Spleen (tissue), 11 donors: ENCODE results near the gene EIF5A. TPM values are rescaled to one million over a fixed set of nuclear protein-coding genes. Genes with fewer than 3 reads are reported as not detected.

Experiments used
- DNase-seq: peaks from one replicate; pipeline ENCODE4 v3.0.0-alpha.2; 2020
- H3K27ac ChIP-seq, 8 donors: fragments of 200-600 bp; sonication (generic) in 7 of 8; 1 replicate in 4 of 8; 2 replicates in 4 of 8; pipeline versions ENCODE4 v1.5.0 to v1.8.0; 2016 to 2021; ENCODE audit warnings: inconsistent platforms in 4 of 8, mild to moderate bottlenecking in 4 of 8, moderate library complexity in 1 of 8
- H3K27me3 ChIP-seq, 7 donors: fragments of 200-600 bp; sonication (generic) in 6 of 7; replicated peaks in 1 of 7; 1 replicate in 4 of 7; 2 replicates in 3 of 7; pipeline versions ENCODE4 v1.5.0 to v1.8.0; 2016 to 2021; ENCODE audit warnings: inconsistent platforms in 3 of 7, mild to moderate bottlenecking in 1 of 7
- H3K36me3 ChIP-seq, 6 donors: fragments of 200-600 bp; sonication (generic) in 5 of 6; 1 replicate in 4 of 6; 2 replicates in 2 of 6; pipeline versions ENCODE4 v1.5.0 to v1.8.0; 2016 to 2021; ENCODE audit warnings: inconsistent platforms in 2 of 6
- H3K4me1 ChIP-seq, 6 donors: fragments of 200-600 bp; sonication (generic) in 5 of 6; 1 replicate in 3 of 6; 2 replicates in 3 of 6; pipeline versions ENCODE4 v1.5.0 to v1.8.0; 2016 to 2021; ENCODE audit warnings: inconsistent platforms in 3 of 6
- H3K4me3 ChIP-seq, 8 donors: fragments of 200-600 bp; sonication (generic) in 7 of 8; 1 replicate in 4 of 8; 2 replicates in 4 of 8; pipeline versions ENCODE4 v1.5.0 to v1.8.0; 2016 to 2021; ENCODE audit warnings: inconsistent platforms in 4 of 8, mild to moderate bottlenecking in 4 of 8, moderate library complexity in 2 of 8
- H3K9me3 ChIP-seq, 8 donors: fragments of 200-600 bp; sonication (generic) in 7 of 8; 1 replicate in 4 of 8; 2 replicates in 4 of 8; pipeline versions ENCODE4 v1.5.0 to v1.8.0; 2016 to 2021; ENCODE audit warnings: inconsistent platforms in 4 of 8
- POLR2A ChIP-seq, 3 donors: fragments of 450-650 bp; IDR thresholded peaks; one replicate each; pipeline ENCODE4 v1.5.1; 2017; ENCODE audit warnings: antibody characterized with exemption in 3 of 3, mild to moderate bottlenecking in 1 of 3
- POLR2AphosphoS5 ChIP-seq, 3 donors: sonication (generic); formaldehyde crosslinking; IDR thresholded peaks; one replicate each; pipeline ENCODE4 v1.5.1; 2017; ENCODE audit warnings: antibody characterized with exemption in 3 of 3
- WGBS, 5 donors: extraction: QIAGEN DNeasy Blood & Tissue Kit in 3 of 5; methylation state at CpG; one replicate each; pipeline versions ENCODE4 v1.1.5 to v1.1.7; 2013 to 2018; 5-methylcytosine and 5-hydroxymethylcytosine counted together
- intact Hi-C: fragments of 100-400 bp; cut with DNase I; formaldehyde crosslinking; loops from one replicate; pipeline ENCODE4 v1.15.0; 2023; ENCODE audit warnings: low total_unique reads
- polyA plus RNA-seq, 3 donors: library from polyadenylated mRNA; stranded (reverse); fragments of 200-250 nt; gene quantifications; one replicate each; pipeline ENCODE4 v1.2.1, GENCODE V29; 2013
- total RNA-seq, 7 donors: library from RNA; depleted of rRNA in 3 of 7; stranded (reverse); fragments of >200 nt in 3 of 7; fragmentation: NEBNext Ultra II Directional in 4 of 7; extraction: Animal tissue kit (Norgen Biotek cat#: 25700) in 4 of 7; gene quantifications; one replicate each; pipeline versions ENCODE4 v1.1.0 to v1.2.1, GENCODE V29; 2016 to 2021
- TF ChIP-seq, protein P1 (sequence below), 11 experiments: fragments of 200-600 bp in 7 of 11; fragments of 450-650 bp in 4 of 11; sonication (generic) in 4 of 11; IDR thresholded peaks in 8 of 11; conservative IDR thresholded peaks in 3 of 11; 1 replicate in 7 of 11; 2 replicates in 4 of 11; pipeline versions ENCODE4 v1.4.0 to v1.8.0; 2016 to 2021; ENCODE audit warnings: antibody characterized with exemption in 11 of 11, inconsistent platforms in 4 of 11, mild to moderate bottlenecking in 1 of 11
- donor health status: healthy with polysubstance abuse.
- donor health status: DM: no; HTN: no; CAD: no; lungs with moderate emphysema.
- donor health status: DM: no; HTN: no; CAD: no.
- donor health status: Bipolar disorder and iron deficiency.
- donor health status: healthy.
- donor health status: DM: no; HTN: no; CAD: no.
- donor health status: DM: yes; HTN: yes; CAD: no.

Gene EIF5A
- total and polyA plus RNA-seq, 10 donors = 117 to 426 (median 268) TPM

DNA sequence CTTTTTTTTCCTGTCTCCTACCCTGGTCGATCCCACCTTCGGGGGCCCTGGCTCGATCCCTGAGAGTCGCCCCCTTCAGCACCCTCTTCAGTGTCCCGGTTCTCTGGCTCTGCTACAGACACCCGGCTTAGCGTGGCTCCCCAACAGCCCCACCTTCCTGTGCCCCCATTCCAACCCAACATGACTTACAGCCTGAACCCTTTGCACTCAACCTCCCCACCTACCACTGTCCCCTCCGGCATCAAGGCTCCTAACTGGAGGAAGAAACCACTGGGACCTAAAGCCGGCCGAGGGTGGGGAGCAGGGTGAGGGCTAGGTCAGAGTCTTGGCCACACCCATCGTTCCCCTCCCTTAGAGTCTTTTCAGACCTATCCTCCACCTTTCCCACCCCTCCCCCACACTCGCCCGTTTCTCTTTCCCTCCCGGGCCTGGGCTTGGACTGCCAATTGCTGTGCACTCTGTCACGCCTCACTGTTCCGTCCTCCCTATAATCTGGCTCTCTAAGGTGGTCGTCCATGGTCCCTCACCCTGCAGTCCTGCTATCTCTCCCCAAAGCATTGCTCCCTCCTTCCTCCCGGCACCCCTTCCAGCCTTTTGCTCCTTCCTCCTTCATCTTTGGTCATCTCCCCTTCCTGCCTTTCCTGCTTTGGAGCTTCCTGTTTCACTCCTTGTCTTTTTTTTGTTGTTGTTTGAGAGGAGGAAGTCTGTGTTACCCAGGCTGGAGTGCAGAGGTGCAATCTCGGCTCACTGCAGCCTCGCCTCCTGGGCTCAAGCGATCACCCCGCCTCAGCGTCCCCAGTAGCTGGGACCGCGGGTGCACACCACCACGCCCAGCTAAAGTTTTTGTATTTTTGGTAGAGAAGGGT is 44.3 kb upstream of the EIF5A start:
- WGBS, 5 donors = 4 to 9% (median 6%) methylated on average over 26 of the region's 26 CpGs
- no peaks in the 10 kb centered on the region for H3K9me3 ChIP-seq
- no peak for TF ChIP-seq POLR2AphosphoS5 (IDR thresholded peaks at IDR 0.05)
- TF ChIP-seq, protein P1, sequence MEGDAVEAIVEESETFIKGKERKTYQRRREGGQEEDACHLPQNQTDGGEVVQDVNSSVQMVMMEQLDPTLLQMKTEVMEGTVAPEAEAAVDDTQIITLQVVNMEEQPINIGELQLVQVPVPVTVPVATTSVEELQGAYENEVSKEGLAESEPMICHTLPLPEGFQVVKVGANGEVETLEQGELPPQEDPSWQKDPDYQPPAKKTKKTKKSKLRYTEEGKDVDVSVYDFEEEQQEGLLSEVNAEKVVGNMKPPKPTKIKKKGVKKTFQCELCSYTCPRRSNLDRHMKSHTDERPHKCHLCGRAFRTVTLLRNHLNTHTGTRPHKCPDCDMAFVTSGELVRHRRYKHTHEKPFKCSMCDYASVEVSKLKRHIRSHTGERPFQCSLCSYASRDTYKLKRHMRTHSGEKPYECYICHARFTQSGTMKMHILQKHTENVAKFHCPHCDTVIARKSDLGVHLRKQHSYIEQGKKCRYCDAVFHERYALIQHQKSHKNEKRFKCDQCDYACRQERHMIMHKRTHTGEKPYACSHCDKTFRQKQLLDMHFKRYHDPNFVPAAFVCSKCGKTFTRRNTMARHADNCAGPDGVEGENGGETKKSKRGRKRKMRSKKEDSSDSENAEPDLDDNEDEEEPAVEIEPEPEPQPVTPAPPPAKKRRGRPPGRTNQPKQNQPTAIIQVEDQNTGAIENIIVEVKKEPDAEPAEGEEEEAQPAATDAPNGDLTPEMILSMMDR (IDR thresholded peaks at IDR 0.05 in 8 of 11, conservative IDR thresholded peaks at IDR 0.05 in 3 of 11) = no peak
- no peak for TF ChIP-seq POLR2A (IDR thresholded peaks at IDR 0.05)
- peaks cover 3 to 78% (median 27%) of the 10 kb centered on the region in 7 donors for H3K27me3 ChIP-seq
- peak overlapping the region in 2 of 8 donors; percentile 2 to 8 for H3K27ac ChIP-seq
- peaks cover 0 to 20% (median 11%) of the 10 kb centered on the region in 6 donors for H3K36me3 ChIP-seq
- H3K4me3 ChIP-seq = peak overlapping the region in 6 of 8 donors; percentile 16 to 78 (median 22)
- DNase-seq = no peak
- intact Hi-C loops = no loop called here
- H3K4me1 ChIP-seq = peaks cover 22 to 38% (median 35%) of the 10 kb centered on the region in 6 donors

DNA sequence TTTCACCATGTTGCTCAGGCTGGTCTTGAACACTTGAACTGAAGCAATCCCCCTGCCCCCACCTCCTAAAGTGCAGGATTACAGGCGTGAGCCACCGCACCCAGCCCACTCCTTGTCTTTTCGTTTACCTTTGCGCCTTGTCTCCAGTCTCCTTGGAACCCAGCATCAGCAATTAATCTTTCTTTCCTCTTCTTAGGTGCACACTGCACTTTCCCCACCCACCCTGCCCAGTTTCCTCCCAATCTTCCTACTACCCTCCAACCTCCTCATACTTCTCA is 43.7 kb upstream of the EIF5A start:
- H3K27me3 ChIP-seq = peaks cover 3 to 78% (median 27%) of the 10 kb centered on the region in 7 donors
- H3K27ac ChIP-seq = no peak overlapping the region
- DNase-seq = no peak
- WGBS, 5 donors = 38 to 59% (median 54%) methylated on average over 4 of the region's 4 CpGs
- H3K4me3 ChIP-seq = peak overlapping the region in 2 of 8 donors; percentile 57 to 78
- peaks cover 22 to 38% (median 35%) of the 10 kb centered on the region in 6 donors for H3K4me1 ChIP-seq
- no peak for TF ChIP-seq POLR2A (IDR thresholded peaks at IDR 0.05)
- TF ChIP-seq POLR2AphosphoS5 (IDR thresholded peaks at IDR 0.05) = no peak
- TF ChIP-seq, protein P1 (IDR thresholded peaks at IDR 0.05 in 8 of 11, conservative IDR thresholded peaks at IDR 0.05 in 3 of 11) = no peak
- H3K9me3 ChIP-seq = no peaks in the 10 kb centered on the region
- peaks cover 0 to 14% (median 7%) of the 10 kb centered on the region in 6 donors for H3K36me3 ChIP-seq
- intact Hi-C loops = no loop called here

DNA sequence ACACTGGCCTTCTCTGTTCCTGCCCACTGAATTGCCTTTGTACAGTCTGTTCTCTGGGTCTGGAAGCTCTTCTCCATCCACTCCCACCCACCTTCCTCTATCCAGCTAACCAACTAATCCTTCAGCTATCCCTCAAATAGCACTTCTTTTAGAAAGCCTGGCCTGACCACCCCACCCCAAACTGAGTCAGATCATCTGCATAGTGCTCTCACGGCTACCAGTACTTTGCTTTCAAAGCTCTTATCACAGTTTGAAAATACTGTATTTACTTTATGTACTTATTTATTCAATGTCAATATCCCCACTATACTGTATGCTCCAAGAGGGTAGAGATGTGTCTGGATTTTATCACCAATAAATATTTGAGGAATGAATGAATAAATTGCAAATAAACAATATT is 40.6 kb upstream of the EIF5A start:
- Histone ChIP-seq H3K4me1 (peaks cover 14 to 23% (median 21%) of the 10 kb centered on the region in 6 donors), H3K9me3 (no peaks in the 10 kb centered on the region), H3K27me3 (peaks cover 3 to 67% (median 22%) of the 10 kb centered on the region in 7 donors), H3K36me3 (no peaks in the 10 kb centered on the region), H3K27ac (no peak overlapping the region), H3K4me3 (no peak overlapping the region)
- no peak for DNase-seq
- TF ChIP-seq POLR2AphosphoS5 (IDR thresholded peaks at IDR 0.05) (no peak), POLR2A (IDR thresholded peaks at IDR 0.05) (no peak)
- TF ChIP-seq, protein P1 (IDR thresholded peaks at IDR 0.05 in 8 of 11, conservative IDR thresholded peaks at IDR 0.05 in 3 of 11) = no peak
- 66 to 91% (median 79%) methylated on average over 1 of the region's 1 CpG for WGBS, 5 donors
- intact Hi-C loops = no loop called here

DNA sequence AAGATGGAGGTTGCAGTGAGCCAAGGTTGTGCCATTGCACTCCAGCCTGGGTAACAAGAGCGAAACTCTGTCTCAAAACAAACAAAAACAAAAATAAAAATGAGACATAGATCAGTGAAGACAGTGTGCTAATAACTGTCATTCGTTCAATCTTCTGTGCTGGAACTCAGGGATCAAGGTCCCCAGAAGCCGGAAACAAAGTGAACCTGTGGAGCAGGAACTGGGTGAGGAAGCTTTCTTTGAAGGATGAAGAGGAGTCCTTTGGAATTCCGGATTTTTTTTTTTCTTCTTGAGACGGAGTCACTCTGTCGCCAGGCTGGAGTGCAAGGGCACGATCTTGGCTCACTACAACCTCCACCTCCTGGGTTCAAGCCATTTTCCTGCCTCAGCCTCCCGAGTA is 28.0 kb upstream of the EIF5A start:
- Histone ChIP-seq H3K4me3 (no peak overlapping the region), H3K27ac (no peak overlapping the region), H3K36me3 (no peaks in the 10 kb centered on the region), H3K9me3 (no peaks in the 10 kb centered on the region), H3K4me1 (peaks cover 17 to 34% (median 30%) of the 10 kb centered on the region in 6 donors), H3K27me3 (peaks cover 0 to 44% (median 20%) of the 10 kb centered on the region in 7 donors)
- intact Hi-C loops = no loop called here
- 83 to 92% (median 88%) methylated on average over 8 of the region's 8 CpGs for WGBS, 5 donors
- no peak for TF ChIP-seq POLR2AphosphoS5 (IDR thresholded peaks at IDR 0.05)
- no peak for TF ChIP-seq POLR2A (IDR thresholded peaks at IDR 0.05)
- TF ChIP-seq, protein P1 (IDR thresholded peaks at IDR 0.05 in 8 of 11, conservative IDR thresholded peaks at IDR 0.05 in 3 of 11) = no peak
- no peak for DNase-seq
